Keratinocyte (primary cell): ENCODE measurements around the gene UNC13C. TPM values are rescaled to one million over a fixed set of nuclear protein-coding genes. Genes with fewer than 3 reads are reported as not detected.

Experiments used
- DNase-seq: peaks from one replicate; pipeline ENCODE4 v3.0.0-alpha.2; 2011; ENCODE audit warnings: low read depth, missing footprints, low spot score
- FAIRE-seq: peaks from 2 replicates; lab custom pipeline; 2011; peaks lifted over from hg19 to GRCh38; lab: Jason Lieb, UNC
- H2AFZ ChIP-seq: 2 replicates; pipeline ENCODE4 v1.6.0; 2012; ENCODE audit warnings: low read length, control low read depth, inconsistent platforms; ENCODE audit not compliant: control insufficient read depth
- H3K27ac ChIP-seq: 2 replicates; pipeline ENCODE4 v1.5.1; 2011; ENCODE audit warnings: low read length; ENCODE audit not compliant: control insufficient read depth, insufficient read depth
- H3K27me3 ChIP-seq: 3 replicates; pipeline ENCODE4 v1.6.0; 2011; ENCODE audit warnings: low read length; ENCODE audit not compliant: control insufficient read depth, insufficient read depth; ENCODE audit errors: extremely low read depth
- H3K36me3 ChIP-seq, 2 experiments: 2 replicates in 1 of 2; 3 replicates in 1 of 2; pipeline ENCODE4 v1.5.1; 2011; ENCODE audit warnings: low read length in 2 of 2, mild to moderate bottlenecking in 1 of 2; ENCODE audit not compliant: control insufficient read depth in 2 of 2, insufficient read depth in 2 of 2; ENCODE audit errors: extremely low read depth in 1 of 2
- H3K4me1 ChIP-seq: 3 replicates; pipeline ENCODE4 v1.5.1; 2011; ENCODE audit warnings: low read length; ENCODE audit not compliant: control insufficient read depth, insufficient read depth; ENCODE audit errors: extremely low read depth
- H3K4me2 ChIP-seq: 3 replicates; pipeline ENCODE4 v1.6.0; 2011; ENCODE audit warnings: low read depth, low read length; ENCODE audit not compliant: control insufficient read depth, insufficient read depth; ENCODE audit errors: extremely low read depth
- H3K4me3 ChIP-seq, 3 experiments: fragments of 200-600 bp in 1 of 3; sonication (generic) in 1 of 3; 2 replicates in 2 of 3; 3 replicates in 1 of 3; pipeline ENCODE4 v1.5.1; 2011 to 2016; ENCODE audit warnings: low read length in 3 of 3, mild to moderate bottlenecking in 3 of 3, control low read depth in 2 of 3, inconsistent platforms in 1 of 3, low read depth in 1 of 3, mixed read lengths in 1 of 3, mixed run types in 1 of 3, moderate library complexity in 1 of 3; ENCODE audit not compliant: control insufficient read depth in 2 of 3, insufficient read depth in 2 of 3; ENCODE audit errors: extremely low read depth in 1 of 3
- H3K79me2 ChIP-seq: 2 replicates; pipeline ENCODE4 v1.6.0; 2012; ENCODE audit warnings: low read length; ENCODE audit not compliant: control insufficient read depth, insufficient read depth
- H3K9ac ChIP-seq: 3 replicates; pipeline ENCODE4 v1.6.0; 2011; ENCODE audit warnings: low read length; ENCODE audit not compliant: control insufficient read depth, insufficient read depth; ENCODE audit errors: extremely low read depth
- H3K9me1 ChIP-seq: 3 replicates; pipeline ENCODE4 v1.6.0; 2011; ENCODE audit warnings: low read length; ENCODE audit not compliant: control insufficient read depth, insufficient read depth; ENCODE audit errors: extremely low read depth
- H3K9me3 ChIP-seq: 2 replicates; pipeline ENCODE4 v1.5.1; 2012; ENCODE audit warnings: low read depth, low read length; ENCODE audit not compliant: control insufficient read depth
- H4K20me1 ChIP-seq: 3 replicates; pipeline ENCODE4 v1.6.0; 2011; ENCODE audit warnings: low read length; ENCODE audit not compliant: control insufficient read depth, insufficient read depth; ENCODE audit errors: extremely low read depth
- CTCF ChIP-seq, 3 experiments: IDR thresholded peaks in 1 of 3; conservative IDR thresholded peaks in 1 of 3; optimal IDR thresholded peaks in 1 of 3; 2 replicates in 2 of 3; 3 replicates in 1 of 3; pipeline versions ENCODE3 to v1.5.1; 2011; ENCODE audit warnings: low read length in 3 of 3, mild to moderate bottlenecking in 3 of 3, moderate library complexity in 2 of 3, control low read depth in 1 of 3, inconsistent platforms in 1 of 3; ENCODE audit not compliant: insufficient read depth in 2 of 3; ENCODE audit errors: extremely low read depth in 1 of 3
- EZH2 ChIP-seq: IDR thresholded peaks from one replicate; pipeline ENCODE4 v1.6.1; 2012; ENCODE audit warnings: inconsistent platforms, mild to moderate bottlenecking, low read length, moderate library complexity
- dilution Hi-C: fragments of 300-500 bp; cut with MboI; formaldehyde crosslinking; loops from one replicate; pipeline ENCODE4 v1.7.0; 2020; ENCODE audit warnings: low sequenced_read_pairs; ENCODE audit not compliant: extremely low pct_ligation_motif_present
- polyA plus RNA-seq, 5 experiments: library from polyadenylated mRNA; depleted of rRNA in 3 of 5; stranded (reverse) in 3 of 5; stranded (forward) in 1 of 5; unstranded in 1 of 5; fragments of >200 nt; gene quantifications; 1 replicate in 1 of 5; 2 replicates in 3 of 5; 3 replicates in 1 of 5; pipeline versions ENCODE4 v1.2.1 to v1.2.3, GENCODE V29; 2011 to 2012; ENCODE audit warnings: missing spikeins in 2 of 5, low read depth in 1 of 5, low replicate concordance in 1 of 5

Gene UNC13C
- polyA plus RNA-seq, 1 donor (not counting 4 experiments of a cell fraction or from before 2014, with no cell fraction given) = not detected

- Histone ChIP-seq H3K27ac (no peak overlapping the region), H4K20me1 (no peaks in the 10 kb centered on the region), H3K27me3 (no peaks in the 10 kb centered on the region), H3K4me2 (no peak overlapping the region), H2AFZ (no peak overlapping the region), H3K9me3 (no peaks in the 10 kb centered on the region), H3K9me1 (no peaks in the 10 kb centered on the region), H3K79me2 (no peaks in the 10 kb centered on the region), H3K36me3 (no peaks in the 10 kb centered on the region), H3K9ac (no peak overlapping the region), H3K4me1 (no peaks in the 10 kb centered on the region), H3K4me3 (no peak overlapping the region)
- TF ChIP-seq EZH2 (no peak), CTCF (optimal IDR thresholded peaks at IDR 0.05 in 1 of 3, IDR thresholded peaks at IDR 0.05 in 1 of 3, conservative IDR thresholded peaks at IDR 0.05 in 1 of 3; ENCODE audit: extremely low read depth in 1 of 3, insufficient read depth in 2 of 3, low read length in 3 of 3) (no peak)
- FAIRE-seq (no peak), DNase-seq (no peak)
- dilution Hi-C loops = no loop called here
Measured at GRCh38 chr15:54277834-54278233, 299.6 kb downstream of the UNC13C start.

- Histone ChIP-seq H3K4me3 (no peak overlapping the region), H3K9ac (no peak overlapping the region), H3K4me1 (no peaks in the 10 kb centered on the region), H3K27me3 (no peaks in the 10 kb centered on the region), H2AFZ (no peak overlapping the region), H3K27ac (no peak overlapping the region), H3K9me3 (no peaks in the 10 kb centered on the region), H4K20me1 (no peaks in the 10 kb centered on the region), H3K4me2 (no peak overlapping the region), H3K9me1 (no peaks in the 10 kb centered on the region), H3K79me2 (no peaks in the 10 kb centered on the region), H3K36me3 (no peaks in the 10 kb centered on the region)
- dilution Hi-C loops = no loop called here
- FAIRE-seq (no peak), DNase-seq (no peak)
- TF ChIP-seq EZH2 = no peak
- no peak for TF ChIP-seq CTCF (optimal IDR thresholded peaks at IDR 0.05 in 1 of 3, IDR thresholded peaks at IDR 0.05 in 1 of 3, conservative IDR thresholded peaks at IDR 0.05 in 1 of 3; ENCODE audit: extremely low read depth in 1 of 3, insufficient read depth in 2 of 3, low read length in 3 of 3)
Measured at GRCh38 chr15:54280726-54281125, 302.5 kb downstream of the UNC13C start.
